Liver (tissue), 9 donors: ENCODE results near the gene UVSSA. TPM values are rescaled to one million over a fixed set of nuclear protein-coding genes. Genes with fewer than 3 reads are reported as not detected.

Source experiments
- DNase-seq: peaks from one replicate; pipeline ENCODE4 v3.0.0-alpha.2; 2017; ENCODE audit warnings: low spot score
- H3K27ac ChIP-seq, 2 donors: one replicate each; pipeline ENCODE4 v1.7.0; 2013; ENCODE audit warnings: inconsistent platforms in 2 of 2, low read length in 2 of 2, control low read depth in 1 of 2, low read depth in 1 of 2, mild to moderate bottlenecking in 1 of 2
- H3K27me3 ChIP-seq, 4 donors: one replicate each; pipeline versions ENCODE4 v1.6.1 to v1.7.0; 2013; ENCODE audit warnings: low read length in 3 of 4, inconsistent platforms in 1 of 4, mild to moderate bottlenecking in 1 of 4, moderate library complexity in 1 of 4; ENCODE audit not compliant: control insufficient read depth in 4 of 4, insufficient read depth in 4 of 4
- H3K36me3 ChIP-seq, 4 donors: one replicate each; pipeline versions ENCODE4 v1.6.1 to v1.7.0; 2013; ENCODE audit warnings: low read length in 3 of 4, mild to moderate bottlenecking in 3 of 4, low read depth in 1 of 4, moderate library complexity in 1 of 4; ENCODE audit not compliant: control insufficient read depth in 4 of 4, insufficient read depth in 3 of 4
- H3K4me1 ChIP-seq, 4 donors: one replicate each; pipeline versions ENCODE4 v1.6.1 to v1.7.0; 2013; ENCODE audit warnings: low read length in 3 of 4, mild to moderate bottlenecking in 3 of 4, moderate library complexity in 1 of 4; ENCODE audit not compliant: control insufficient read depth in 4 of 4, insufficient read depth in 4 of 4
- H3K4me3 ChIP-seq, 3 donors: one replicate each; pipeline versions ENCODE4 v1.6.1 to v1.7.0; 2013; ENCODE audit warnings: low read length in 3 of 3, control low read depth in 1 of 3, low read depth in 1 of 3, mild to moderate bottlenecking in 1 of 3
- H3K9ac ChIP-seq, 2 donors: one replicate each; pipeline ENCODE4 v1.7.0; 2013; ENCODE audit warnings: low read length in 2 of 2, mild to moderate bottlenecking in 2 of 2, moderate library complexity in 2 of 2, control low read depth in 1 of 2, low read depth in 1 of 2
- H3K9me3 ChIP-seq, 4 donors: one replicate each; pipeline versions ENCODE4 v1.6.1 to v1.7.0; 2013; ENCODE audit warnings: low read length in 3 of 4; ENCODE audit not compliant: control insufficient read depth in 4 of 4
- EGR1 ChIP-seq, 2 donors: IDR thresholded peaks; 2 replicates each; pipeline ENCODE4 v1.6.1; 2016 to 2018; ENCODE audit warnings: antibody characterized with exemption in 2 of 2, low read depth in 2 of 2
- FOXA1 ChIP-seq: IDR thresholded peaks from 2 replicates; pipeline ENCODE4 v1.6.1; 2016; ENCODE audit warnings: antibody characterized with exemption
- FOXA2 ChIP-seq: IDR thresholded peaks from 2 replicates; pipeline ENCODE4 v1.6.1; 2016; ENCODE audit warnings: antibody characterized with exemption
- HNF4G ChIP-seq: IDR thresholded peaks from 2 replicates; pipeline ENCODE4 v1.6.1; 2016; ENCODE audit warnings: antibody characterized with exemption
- RAD21 ChIP-seq, 2 donors: IDR thresholded peaks; 2 replicates each; pipeline ENCODE4 v1.6.1; 2016; ENCODE audit warnings: antibody characterized with exemption in 2 of 2, mild to moderate bottlenecking in 2 of 2
- SP1 ChIP-seq: IDR thresholded peaks from 2 replicates; pipeline ENCODE4 v1.6.1; 2018; ENCODE audit warnings: antibody characterized with exemption, mild to moderate bottlenecking
- TAF1 ChIP-seq: conservative IDR thresholded peaks from 2 replicates; pipeline ENCODE4 v1.6.1; 2016; ENCODE audit warnings: antibody characterized with exemption, mild to moderate bottlenecking
- WGBS: extraction: QIAGEN DNeasy Blood & Tissue Kit; methylation state at CpG from one replicate; pipeline ENCODE4 v1.1.7; 2013; 5-methylcytosine and 5-hydroxymethylcytosine counted together
- polyA plus RNA-seq, 2 donors: library from polyadenylated mRNA; stranded (reverse) in 1 of 2; unstranded in 1 of 2; fragments of 200-250 nt in 1 of 2; fragments of >200 nt in 1 of 2; fragmentation: Nextera tagmentation in 1 of 2; extraction: Ambion mirVana in 1 of 2; gene quantifications; one replicate each; pipeline versions ENCODE4 v1.2.1 to v1.2.3, GENCODE V29; 2013 to 2015
- total RNA-seq, 2 donors: library from RNA; depleted of rRNA; stranded (reverse); fragments of >200 nt; gene quantifications; one replicate each; pipeline ENCODE4 v1.2.3, GENCODE V29; 2014
- TF ChIP-seq, protein P1 (sequence below): IDR thresholded peaks from 2 replicates; pipeline ENCODE4 v1.6.1; 2016; ENCODE audit warnings: antibody characterized with exemption
- TF ChIP-seq, protein P2 (sequence below): IDR thresholded peaks from 2 replicates; pipeline ENCODE4 v1.6.1; 2016; ENCODE audit warnings: antibody characterized with exemption
- TF ChIP-seq, protein P3 (sequence below): fragments of 150-350 bp; IDR thresholded peaks from 2 replicates; pipeline ENCODE4 v1.5.1; 2017; ENCODE audit warnings: improper control_type of control experiment, low read depth, low read length; ENCODE audit not compliant: missing input control
- donor health status: healthy.
- donor health status: healthy.
- donor health status: healthy.
- donor health status: healthy.
- donor health status: healthy.

The UVSSA gene
- total and polyA plus RNA-seq, 4 donors: 2.2 to 18.3 (median 3.6) TPM

DNA sequence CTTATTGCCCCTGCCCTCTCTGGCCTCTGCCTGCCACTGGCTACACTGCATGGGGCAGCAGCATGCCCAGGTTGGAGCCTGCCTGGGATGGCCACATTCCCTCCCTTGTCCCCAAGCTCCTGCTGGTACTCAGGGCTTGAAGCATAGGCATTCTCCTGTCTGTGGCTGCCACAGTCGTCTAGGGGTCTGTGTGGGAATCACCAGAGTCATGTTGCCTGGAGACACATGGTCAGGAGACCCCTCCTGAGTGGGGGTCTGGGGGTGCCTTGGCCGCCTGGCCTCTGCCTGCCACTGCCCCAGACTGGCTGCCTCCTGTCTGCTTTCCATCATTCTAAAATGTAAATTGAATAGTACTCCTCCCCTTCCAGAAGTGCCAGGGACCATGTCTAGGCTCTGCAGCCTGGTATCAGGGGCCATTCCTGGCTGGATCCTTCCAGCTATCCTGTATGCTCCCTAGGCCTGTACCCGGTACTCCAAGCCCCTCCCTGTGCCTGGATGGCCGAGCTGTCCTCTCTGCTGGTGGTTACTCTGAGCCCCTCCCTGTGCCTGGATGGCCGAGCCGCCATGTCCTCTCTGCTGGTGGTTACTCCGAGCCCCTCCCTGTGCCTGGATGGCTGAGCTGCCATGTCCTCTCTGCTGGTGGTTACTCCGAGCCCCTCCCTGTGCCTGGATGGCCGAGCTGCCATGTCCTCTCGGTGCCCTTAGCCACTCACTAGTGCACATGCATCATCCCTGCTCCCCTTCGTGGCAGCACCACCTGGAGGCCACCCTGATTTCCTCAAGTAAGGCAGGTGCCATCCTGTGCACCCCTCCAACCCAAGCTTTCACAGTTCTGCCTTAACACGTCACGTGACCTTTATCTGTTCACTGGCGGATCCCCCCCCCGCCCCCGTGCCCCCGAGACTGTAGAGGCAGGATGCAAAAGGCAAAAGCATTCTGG is 64.7 kb downstream of the UVSSA start (continued):
- TF ChIP-seq, protein P1, sequence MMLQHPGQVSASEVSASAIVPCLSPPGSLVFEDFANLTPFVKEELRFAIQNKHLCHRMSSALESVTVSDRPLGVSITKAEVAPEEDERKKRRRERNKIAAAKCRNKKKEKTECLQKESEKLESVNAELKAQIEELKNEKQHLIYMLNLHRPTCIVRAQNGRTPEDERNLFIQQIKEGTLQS: no peak

DNA sequence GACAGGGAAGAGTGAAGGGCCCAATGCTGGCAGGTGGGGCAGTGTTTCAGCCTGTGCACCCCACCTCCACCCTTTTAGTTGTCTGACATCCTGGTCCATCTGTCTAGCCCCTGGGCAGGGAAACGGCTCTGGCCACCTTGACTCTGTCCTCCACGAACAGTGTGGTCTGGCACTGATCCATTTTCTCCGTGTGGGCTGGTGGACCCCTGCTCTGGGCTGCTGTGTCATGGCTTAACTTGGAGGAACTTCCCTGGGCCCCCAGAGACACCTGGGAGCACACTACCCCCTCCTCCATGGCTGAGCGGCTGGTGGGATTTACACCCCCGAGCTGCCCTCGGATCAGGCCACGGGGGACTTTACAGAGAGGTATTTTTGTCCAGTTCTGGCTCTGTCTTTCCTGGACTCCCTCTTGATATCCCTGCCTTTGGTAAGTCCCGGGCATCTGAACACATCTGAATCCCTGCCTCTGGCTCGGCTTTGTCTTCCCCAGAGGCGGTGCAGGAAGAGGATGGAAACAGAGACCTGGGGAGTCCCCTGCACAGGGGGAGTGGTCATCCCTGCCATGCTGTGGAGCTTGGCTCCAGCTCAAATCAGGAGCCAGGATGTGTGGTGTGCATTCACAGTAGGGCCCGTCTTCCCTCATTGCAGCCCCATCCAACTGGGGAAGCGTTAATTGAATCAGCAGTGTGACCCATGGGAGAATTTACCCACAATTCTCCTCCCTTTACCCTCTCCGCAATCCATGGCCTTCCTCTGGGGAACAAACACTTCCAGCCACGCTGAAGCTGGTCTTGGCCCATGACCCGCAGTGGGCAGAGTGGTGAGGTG is 65.6 kb downstream of the UVSSA start:
- WGBS: 60% methylated on average over 15 of the region's 15 CpGs
- Histone ChIP-seq H3K4me1 (peaks cover 0 to under 1% (median 0%) of the 10 kb centered on the region in 4 donors), H3K27ac (no peak overlapping the region), H3K9ac (no peak overlapping the region), H3K36me3 (no peaks in the 10 kb centered on the region), H3K4me3 (no peak overlapping the region), H3K27me3 (peaks cover 4 to 20% (median 8%) of the 10 kb centered on the region in 4 donors), H3K9me3 (no peaks in the 10 kb centered on the region)
- TF ChIP-seq HNF4G (no peak), FOXA1 (no peak), EGR1 (IDR thresholded peaks at IDR 0.05; ENCODE audit: low read depth in 2 of 2) (no peak), TAF1 (no peak)
- TF ChIP-seq, protein P2, sequence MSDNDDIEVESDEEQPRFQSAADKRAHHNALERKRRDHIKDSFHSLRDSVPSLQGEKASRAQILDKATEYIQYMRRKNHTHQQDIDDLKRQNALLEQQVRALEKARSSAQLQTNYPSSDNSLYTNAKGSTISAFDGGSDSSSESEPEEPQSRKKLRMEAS: no peak
- TF ChIP-seq, protein P3, sequence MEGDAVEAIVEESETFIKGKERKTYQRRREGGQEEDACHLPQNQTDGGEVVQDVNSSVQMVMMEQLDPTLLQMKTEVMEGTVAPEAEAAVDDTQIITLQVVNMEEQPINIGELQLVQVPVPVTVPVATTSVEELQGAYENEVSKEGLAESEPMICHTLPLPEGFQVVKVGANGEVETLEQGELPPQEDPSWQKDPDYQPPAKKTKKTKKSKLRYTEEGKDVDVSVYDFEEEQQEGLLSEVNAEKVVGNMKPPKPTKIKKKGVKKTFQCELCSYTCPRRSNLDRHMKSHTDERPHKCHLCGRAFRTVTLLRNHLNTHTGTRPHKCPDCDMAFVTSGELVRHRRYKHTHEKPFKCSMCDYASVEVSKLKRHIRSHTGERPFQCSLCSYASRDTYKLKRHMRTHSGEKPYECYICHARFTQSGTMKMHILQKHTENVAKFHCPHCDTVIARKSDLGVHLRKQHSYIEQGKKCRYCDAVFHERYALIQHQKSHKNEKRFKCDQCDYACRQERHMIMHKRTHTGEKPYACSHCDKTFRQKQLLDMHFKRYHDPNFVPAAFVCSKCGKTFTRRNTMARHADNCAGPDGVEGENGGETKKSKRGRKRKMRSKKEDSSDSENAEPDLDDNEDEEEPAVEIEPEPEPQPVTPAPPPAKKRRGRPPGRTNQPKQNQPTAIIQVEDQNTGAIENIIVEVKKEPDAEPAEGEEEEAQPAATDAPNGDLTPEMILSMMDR: no peak
- no peak for DNase-seq

DNA sequence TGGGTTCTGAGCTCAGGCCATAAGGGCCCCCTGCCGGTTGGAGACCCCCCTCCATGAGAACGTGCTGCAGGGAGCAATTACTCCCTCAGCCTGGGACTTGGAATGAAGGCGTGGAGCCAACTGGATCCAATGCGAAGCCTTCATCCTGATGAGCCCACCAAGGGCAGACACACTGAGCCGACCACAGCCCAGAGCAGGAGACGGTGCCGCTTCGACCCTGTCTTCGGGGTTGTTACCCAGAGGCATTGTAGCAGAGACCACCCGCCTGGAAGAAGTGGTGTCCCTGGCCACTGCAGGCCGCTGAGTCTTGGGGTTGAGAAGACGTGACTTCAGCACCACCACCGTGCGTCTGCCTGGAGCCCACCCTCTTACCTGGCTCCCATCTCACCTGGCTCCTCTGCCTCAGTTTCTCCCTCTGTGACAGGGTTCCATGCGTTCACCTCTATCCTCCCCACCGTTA is 66.2 kb downstream of the UVSSA start:
- H3K4me1 ChIP-seq: no peaks in the 10 kb centered on the region
- no peak overlapping the region for H3K27ac ChIP-seq
- no peaks in the 10 kb centered on the region for H3K9me3 ChIP-seq
- no peak for DNase-seq
- 62% methylated on average over 16 of the region's 16 CpGs for WGBS
- H3K4me3 ChIP-seq: no peak overlapping the region
- H3K36me3 ChIP-seq: no peaks in the 10 kb centered on the region
- no peak overlapping the region for H3K9ac ChIP-seq
- no peak for TF ChIP-seq SP1
- peaks cover 4 to 17% (median 8%) of the 10 kb centered on the region in 4 donors for H3K27me3 ChIP-seq

DNA sequence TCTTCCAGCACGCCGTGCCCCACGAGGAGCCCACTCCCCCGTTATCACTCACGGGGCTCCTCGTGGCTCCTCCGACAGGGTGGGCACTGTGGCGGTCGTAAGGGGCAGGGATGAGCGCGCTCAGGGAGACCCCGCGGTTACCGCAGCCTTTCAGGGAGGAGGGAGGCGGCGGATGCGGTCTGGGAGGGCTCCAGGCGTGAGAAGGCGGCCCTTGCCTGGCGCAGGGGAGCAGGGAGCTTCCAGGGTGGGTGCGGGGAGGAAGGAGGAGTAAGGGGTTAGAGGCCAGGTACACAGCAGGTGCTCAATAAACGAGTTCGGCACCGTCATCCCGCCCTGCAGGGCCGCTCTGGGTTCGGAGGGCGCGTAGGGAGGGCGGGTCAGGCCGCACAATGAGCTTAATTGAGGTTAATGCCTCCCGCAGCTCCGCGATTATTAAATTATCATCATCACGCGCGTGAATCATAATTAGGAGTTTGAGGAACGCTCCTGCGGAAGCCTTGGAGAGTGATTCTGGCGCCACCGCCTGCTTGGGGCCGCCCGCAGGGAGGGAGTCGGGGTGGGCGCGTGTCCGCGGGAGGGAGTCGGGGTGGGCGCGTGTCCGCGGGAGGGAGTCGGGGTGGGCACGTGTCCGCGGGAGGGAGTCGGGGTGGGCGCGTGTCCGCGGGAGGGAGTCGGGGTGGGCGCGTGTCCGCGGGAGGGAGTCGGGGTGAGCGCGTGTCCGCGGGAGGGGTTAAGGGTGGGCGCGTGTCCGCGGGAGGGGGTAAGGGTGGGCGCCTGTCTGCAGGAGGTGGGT is 66.9 kb downstream of the UVSSA start:
- Histone ChIP-seq H3K9me3 (no peaks in the 10 kb centered on the region), H3K4me3 (no peak overlapping the region), H3K27me3 (peaks cover 4 to 17% (median 8%) of the 10 kb centered on the region in 4 donors), H3K4me1 (no peaks in the 10 kb centered on the region), H3K27ac (no peak overlapping the region), H3K9ac (no peak overlapping the region), H3K36me3 (no peaks in the 10 kb centered on the region)
- peak; percentile 29 for DNase-seq
- no peak for TF ChIP-seq FOXA2
- TF ChIP-seq, protein P2: no peak
- TF ChIP-seq, protein P1: no peak
- TF ChIP-seq RAD21 (IDR thresholded peaks at IDR 0.05): no peak
- 22% methylated on average over 77 of the region's 77 CpGs for WGBS
